Hematopoietic multipotent progenitor cell treated with erythropoietin and hydrocortisone succinate and interleukin-3 and kit ligand, for 15 days (in vitro differentiated cells): ENCODE results near the gene RSBN1.
"Not testable (repeated sequence)": the region's sequence is repeated elsewhere in the genome, so short reads cannot be mapped to it uniquely, and the experiment has no call there.

Experiments
- DNase-seq: peaks from one replicate; pipeline ENCODE4 v3.0.0-alpha.2; 2015; ENCODE audit warnings: low spot score

RSBN1 gene

DNA sequence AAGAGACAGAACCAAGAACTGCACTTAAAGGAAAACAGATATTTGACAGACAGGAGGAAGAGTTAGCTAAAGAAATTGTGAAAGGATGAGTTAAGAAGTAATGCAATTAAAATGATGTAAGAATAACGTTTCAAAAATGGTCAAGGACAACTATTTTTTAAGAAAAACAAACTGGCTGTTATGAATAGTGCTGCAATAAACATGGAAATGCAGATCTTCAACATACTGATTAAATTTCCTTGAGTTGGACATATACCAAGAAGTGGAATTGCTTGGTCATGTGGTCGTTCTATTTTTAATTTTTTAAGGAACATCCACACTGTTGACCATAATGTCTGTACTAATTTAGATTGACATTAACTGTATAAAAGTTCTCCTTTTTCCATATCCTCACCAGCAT lies 29.9 kb downstream of the RSBN1 start:
- no peak for DNase-seq

DNA sequence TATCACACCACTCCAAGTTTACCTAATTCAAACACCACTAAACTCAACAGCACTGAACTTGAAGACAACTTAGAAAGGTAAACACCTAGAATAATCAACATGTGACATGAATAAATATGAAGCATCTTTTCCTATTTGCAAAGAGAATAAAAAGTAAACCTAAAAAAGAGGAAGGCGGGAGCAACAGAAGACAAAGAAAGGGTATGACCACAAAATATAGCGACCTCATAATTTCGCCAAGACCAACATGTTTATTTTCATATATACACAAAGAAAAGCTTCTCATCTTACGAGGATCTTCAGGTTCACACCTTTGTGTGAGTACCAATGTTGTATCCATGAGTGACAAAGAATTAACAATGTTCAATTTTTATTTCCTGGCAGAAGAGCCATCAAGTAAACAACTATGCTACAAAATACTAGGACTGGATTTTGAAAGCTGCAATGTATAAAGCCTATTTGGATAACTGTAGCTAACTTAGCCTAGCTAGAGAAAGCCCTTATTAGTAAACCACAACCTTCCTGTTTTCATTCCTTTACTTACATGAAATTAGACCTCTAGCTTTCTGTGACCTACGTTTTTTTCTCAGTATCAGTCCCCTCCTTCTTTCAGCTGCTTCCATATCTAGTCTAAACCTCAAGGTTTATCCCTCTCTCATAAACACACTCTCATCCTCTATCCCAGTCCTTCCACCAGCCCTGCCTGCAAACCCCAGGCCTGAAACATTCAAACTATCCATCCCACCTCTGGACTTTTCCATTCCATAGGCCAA lies 31.7 kb downstream of the RSBN1 start:
- DNase-seq, result peak; percentile 35

DNA sequence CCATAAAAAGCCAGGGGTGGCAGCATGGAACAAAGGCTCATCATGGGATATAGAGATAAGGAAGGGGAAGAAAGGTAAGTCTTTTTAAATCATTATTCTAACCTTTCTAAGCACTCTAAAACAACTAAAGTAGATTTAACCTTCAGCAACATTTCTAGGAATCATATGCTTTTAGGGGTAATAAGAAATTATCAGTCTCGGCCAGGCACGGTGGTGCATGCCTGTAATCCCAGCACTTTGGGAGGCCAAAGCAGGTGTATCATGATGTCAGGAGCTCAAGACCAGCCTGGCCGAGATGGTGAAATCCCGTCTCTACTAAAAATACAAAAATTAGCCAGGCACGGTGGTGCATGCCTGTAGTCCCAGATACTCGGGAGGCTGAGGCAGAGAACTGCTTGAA lies 32.7 kb downstream of the RSBN1 start:
- peak; percentile 50 for DNase-seq

DNA sequence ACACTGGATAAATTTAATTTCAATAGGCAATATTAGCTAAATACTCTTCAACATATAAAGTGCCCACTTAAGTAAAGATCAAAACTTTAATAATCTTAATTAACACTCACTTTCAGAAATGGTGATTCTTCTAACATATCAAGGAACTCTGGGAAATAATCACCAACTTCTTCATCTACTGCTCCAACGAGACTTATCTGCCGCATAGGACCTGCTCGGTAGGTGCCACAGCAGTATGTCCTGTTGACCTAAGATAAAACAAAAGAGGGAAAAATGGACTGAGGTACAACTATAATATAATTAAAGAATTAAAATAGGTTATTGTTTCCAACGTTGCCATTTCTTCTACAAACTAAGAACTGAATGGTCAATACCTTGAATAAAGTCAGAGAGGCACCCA lies 34.7 kb downstream of the RSBN1 start:
- peak; percentile 58 for DNase-seq

DNA sequence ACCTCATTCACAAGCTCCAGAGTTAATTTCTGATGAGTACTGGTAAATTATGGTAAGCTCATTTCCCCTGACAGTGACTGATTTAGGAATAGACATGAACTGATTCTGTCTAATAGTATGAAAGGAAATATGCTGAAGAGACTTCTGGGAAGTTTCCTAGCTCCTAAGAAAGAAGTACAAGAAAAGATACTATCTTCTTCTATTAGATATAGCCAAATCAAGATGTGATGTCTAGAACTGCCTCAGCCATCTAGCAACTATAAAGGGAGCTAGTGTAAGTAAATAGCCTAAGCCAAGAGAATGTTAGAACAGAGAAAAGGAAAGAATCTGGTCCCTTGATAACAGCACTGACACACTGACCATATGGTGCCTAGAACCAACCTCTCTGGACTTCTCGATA lies 42.2 kb downstream of the RSBN1 start:
- DNase-seq, result no peak

DNA sequence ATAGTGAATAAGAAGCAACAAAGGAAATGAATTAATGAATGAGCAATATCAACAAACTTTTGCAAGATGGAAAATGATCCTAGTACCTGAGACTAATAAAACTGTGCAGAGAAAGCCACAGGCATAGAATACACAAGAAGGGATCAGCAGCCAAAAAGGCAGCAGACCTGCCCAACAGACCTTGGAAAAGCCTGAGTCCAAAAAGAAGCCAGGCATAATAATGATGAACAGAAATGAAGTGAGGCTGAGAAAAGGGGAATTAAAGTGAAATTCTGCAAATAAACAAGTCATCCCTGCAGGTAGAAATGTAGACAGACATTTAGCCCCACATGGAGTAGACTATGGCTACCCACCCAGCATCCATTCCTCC lies 42.7 kb downstream of the RSBN1 start:
- DNase-seq, result no peak

DNA sequence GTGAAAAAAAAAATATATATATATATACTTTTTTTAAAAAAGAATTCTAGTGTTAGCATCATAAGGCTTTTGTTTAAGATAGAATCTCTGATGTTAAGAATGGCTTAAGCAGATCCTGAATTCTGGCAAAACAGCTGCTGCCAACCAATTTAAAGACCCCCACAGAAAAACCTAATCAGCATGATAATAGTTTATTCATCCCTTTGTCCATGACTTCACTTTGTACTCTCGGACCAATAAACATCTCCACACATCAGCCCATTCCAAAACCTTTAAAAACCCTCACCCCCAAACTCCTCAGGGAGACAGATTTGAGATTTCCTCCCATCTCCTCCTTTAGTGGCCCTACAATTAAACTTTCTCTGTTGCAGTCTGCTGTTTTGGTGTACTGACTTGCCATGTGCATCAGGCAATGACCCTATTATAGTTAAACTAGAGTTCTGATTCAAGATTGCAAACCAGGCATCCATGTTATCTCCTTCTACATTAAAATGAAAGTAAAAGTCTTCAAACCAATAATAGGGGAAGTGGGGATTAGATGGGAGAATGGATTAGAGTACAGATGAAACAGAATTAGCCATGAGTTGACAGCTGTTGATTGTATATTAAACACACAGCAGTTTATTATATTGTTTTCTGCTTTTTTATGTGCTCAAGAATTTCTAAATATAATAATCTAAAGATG lies 43.2 kb downstream of the RSBN1 start:
- no peak for DNase-seq

DNA sequence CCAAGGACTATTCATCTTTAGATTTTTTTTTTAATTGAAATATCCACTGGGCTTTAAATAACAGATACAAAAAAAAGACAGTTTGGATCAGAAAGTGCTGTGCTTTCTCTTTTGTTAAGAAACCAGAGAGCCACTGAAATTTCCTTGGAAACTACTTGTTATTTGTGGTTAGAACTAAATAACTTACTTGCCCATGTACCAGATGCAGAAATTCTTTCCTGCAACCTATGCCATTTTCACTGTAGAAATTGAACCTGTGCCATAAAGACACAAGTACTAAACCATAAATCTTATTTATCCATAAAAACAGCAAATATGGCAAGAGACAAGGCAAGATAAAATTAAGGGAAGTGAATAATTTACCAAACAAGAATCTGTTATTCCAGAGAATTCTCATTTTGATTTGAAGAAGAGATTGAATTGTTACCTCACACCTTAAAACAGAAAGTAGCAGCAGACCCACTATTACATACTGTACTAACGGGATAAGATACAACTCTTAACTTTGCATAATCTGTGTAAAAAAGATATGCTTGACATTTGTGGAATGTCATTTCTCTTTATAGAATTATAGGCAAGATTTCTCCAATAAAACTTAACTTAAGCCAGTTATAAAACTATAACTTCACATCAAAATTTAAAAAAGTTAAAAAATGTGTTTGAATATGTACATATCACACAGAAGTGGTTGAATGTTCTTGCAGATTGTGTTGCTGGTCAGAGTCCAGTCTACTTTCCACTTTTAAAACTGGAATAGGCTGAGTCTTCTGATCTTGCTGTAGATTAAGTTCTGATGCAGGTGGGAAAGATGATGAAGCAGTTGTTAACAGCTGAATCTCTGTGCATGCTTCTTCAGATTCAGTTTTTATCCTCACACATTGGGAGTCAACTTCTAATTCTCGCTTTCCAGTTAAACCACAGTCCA lies 46.7 kb downstream of the RSBN1 start:
- DNase-seq, result no peak

DNA sequence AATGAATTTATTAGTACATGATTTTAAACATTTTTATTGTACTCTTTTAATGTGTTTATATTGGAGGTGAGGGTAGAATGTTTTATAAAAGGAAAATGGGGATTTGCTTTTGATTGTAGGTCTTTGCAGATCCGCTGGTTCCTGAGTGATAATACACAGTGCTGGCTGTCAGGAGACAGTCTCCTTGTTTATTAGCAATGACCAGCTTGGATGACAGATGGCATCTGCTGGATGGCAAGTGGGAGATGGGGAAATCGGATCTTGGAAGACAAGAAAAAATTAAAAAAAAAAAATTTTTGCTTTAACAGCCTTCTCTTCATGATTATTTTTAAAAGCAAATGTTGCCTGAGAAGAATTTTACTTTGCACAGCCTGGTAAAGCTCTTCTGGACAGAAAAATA lies 48.6 kb downstream of the RSBN1 start:
- DNase-seq, result no peak

DNA sequence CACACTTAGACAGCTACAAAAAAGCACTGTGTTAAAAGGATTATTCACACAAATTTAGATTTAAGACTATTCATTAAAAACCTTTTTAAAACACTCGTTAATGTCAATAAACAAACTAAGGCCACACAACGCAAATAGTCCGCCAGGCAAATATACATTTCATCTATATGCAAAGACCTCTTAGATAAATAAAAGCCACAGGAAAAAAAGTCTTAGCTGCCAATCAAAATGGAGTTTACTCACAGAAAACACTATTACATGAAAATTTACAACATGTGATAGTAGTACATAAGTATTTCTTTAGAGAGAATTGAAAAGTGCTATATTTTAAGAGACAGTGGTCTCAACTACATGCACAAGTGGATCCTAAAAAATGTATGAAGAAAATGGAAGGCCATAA lies 50.3 kb downstream of the RSBN1 start:
- no peak for DNase-seq

DNA sequence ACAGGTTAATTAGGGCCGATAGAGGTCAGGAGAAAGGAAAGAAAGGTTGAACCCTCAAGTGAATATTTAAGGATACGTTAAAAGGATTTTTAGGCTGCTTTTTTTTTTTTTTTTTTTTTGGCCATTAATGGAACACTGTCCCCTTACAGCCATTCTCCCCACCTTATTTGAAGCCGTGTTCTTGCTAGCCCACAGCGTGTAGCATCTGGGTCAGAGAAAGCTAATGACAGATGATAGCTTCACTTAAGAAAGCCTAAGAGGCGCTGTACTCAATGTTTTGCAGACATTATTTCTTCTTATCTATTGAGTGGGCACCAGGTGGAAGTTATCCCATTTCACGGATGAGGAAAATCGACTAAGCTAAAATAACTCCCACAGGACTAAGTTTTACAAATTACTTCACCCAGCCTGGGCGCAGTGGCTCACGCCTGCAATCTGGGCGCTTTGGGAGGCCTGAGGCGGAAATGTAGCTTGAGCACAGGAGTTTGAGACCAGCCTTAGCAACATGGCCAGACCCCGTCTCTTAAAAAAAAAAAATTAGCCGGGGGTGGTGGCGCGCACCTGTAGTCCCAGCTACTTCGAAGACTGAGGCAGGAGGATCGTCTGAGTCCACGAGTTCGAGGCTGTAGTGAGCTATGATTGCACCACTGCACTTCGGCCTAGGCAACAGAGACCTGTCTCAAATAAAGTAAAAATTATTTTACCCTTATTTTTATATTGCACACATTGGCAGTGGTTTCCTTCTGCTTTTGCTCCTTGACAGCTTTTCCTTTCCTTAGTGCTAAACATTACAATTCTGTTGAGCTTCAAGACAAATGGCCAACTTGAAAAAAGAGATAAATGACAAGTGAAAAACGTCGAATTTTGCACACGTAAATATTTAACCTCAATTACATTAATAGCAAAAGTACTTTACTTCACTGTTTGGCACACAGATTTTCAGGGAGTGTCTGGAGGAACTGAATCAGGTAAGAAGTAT lies 51.9 kb downstream of the RSBN1 start:
- no peak for DNase-seq

DNA sequence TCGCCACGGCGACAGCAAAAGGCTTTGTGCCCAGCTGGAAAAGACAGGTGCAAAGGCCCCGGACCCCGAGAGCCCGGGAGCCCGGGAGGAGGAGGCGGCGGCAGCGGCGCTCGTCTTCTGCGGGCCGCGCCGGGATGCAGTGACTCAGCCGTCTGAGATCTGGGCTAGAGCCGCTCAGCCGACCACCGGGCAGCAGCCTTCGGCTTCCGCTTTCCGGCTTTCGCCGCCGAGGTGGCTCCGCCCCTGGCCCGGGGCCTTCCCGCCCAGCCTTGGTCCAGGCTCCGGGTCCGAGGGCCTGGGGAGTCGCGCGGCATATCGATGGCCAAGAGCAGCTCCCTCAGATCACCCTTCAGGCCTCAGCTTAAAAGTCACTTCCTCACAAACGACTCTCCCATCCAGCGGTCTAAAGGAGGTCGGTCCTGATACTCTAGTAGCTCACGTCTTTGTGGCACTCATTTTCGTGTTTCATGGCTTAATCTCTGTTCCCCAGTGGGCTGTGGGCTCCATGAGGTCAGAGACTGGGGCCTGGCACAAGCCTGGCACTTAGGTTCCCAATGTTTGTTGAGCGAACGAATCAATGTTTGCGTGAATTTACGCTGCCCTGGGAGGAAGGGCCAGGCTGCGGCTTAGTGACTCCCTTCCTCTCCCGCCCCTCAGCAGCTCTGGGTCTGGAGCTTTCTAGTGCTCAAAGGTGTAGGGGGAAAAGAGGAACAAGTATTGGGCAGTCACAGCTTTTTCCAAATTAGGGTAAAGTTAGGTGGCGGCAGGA lies 52.8 kb downstream of the RSBN1 start, which contains the start of gene PHTF1:
Gene PHTF1 (minus strand): TSS at position 154 of the 769 bp plus-strand sequence. CDS start 783 bp downstream, outside the sequence.
- peak; percentile 65 for DNase-seq

DNA sequence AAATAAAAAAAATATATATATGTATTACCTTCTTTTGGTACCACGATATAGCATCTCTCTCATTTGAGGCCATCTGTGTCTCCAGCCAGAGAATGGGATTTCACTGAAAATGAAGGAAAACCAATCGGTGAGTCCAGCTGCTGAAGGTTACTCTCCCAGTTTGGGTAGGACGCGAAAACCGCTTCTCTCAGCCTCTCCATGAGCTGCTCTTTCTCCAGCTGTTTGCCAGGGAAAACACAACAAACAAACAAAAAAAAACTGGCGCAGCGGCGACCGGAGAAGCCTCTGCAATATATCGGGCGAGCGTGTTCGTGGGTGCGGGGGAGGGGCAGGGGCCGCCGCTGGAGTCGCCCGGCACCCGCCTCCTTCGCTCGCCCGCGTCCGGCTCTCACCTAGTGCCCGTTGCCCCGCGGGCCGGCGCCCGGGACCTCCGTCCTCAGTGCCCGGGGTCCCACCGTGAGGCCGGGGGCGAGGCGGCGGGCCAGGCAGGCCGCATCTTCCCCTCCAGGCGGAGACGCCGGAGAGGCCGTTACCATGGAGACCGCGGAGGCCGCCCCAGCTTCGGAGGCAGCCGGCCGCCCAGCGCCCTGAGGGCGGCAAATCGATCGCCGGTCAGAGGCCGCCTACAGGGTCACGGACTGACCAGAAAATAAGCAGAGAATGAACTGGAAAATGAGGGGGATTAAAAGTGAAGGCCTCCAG lies 53.5 kb downstream of the RSBN1 start:
- peak; percentile 69 for DNase-seq

DNA sequence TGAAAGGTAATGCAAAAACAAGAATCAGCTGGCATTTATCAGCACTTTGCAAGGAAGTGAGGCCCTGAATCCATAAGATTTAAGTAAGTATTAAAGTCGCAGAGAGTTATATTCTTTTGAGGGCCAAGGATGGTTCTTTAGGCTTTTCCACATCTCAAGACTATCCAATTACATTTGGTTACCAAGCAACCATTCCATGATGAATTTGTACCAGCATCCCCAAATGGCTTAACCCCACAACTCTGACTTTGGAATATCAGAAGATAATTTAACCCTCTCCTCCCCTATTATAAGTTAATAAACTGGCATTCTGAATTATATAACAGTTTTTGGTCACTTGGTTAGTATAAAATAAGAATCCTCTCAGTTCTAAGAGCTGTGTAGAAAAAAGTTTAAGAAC lies 55.8 kb downstream of the RSBN1 start:
- no peak for DNase-seq

DNA sequence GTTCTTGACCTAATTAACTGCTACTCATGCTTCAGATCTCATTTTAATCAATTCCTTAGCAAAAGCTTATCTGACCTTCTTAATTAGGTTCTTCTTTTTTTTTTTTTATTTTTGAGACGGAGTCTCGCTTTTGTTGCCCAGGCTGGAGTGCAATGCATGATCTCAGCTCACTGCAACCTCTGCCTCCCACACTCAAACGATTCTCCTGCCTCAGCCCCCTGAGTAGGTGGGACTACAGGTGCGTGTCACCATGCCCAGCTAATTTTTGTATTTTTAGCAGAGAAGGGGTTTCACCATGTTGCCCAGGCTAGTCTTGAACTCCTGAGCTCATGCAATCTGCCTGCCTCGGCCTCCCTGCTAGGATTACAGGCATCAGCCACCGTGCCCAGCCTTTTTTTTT lies 58.9 kb downstream of the RSBN1 start:
- DNase-seq, result not testable (repeated sequence)

DNA sequence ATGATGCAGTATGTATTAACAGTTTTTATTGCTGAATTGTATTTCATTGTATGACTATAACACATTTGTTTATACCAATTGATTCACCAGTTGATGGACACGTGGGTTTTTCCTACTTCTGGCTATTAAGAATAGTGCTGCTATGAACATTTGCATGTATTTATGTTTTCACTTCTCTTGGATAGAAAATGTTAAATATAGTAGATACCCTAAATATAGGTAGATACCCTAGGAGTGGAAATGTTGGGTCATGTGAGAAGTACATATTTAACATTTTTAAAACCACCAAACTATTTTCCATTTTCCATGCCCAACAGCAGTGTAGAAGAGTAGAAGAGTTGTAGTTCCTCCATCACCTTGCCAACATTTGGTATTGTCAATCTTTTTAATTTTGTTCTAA lies 60.8 kb downstream of the RSBN1 start:
- no peak for DNase-seq

DNA sequence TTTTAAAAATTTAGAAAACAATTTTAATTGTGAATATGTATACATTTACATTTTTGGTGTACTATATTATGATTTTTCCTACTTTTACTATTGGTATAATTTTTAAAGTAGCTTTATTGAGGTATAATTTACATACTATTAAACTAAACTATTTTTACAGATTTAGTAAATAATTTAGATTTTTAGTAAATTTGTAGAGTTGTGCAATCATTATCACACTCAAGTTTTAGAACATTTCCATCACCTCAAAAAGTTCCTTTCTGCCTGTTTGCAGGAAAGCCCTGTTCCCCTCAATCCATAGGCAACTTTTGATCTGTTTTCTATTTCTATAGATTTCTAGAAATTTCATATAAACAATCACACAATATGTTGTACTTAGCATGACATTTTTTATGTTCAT lies 61.2 kb downstream of the RSBN1 start:
- DNase-seq, result no peak

DNA sequence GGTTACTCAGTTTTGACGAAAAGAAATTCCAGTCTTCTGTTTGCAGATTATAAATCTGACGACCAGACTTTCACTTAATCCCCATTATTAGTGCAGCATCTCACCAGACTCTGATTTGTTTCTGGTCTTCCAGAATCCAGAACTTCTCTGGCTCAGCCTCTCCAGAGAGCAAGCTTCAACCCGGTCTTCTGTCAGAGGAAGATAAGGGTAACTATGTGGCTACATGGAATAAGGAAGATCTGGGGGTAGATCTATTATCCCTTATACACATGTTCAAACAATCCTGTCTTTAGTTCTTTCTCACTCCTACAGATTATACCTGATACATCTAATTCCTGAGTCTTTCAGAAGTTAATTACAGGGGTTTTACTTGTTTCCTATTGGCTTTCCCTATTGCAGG lies 62.9 kb downstream of the RSBN1 start:
- no peak for DNase-seq

DNA sequence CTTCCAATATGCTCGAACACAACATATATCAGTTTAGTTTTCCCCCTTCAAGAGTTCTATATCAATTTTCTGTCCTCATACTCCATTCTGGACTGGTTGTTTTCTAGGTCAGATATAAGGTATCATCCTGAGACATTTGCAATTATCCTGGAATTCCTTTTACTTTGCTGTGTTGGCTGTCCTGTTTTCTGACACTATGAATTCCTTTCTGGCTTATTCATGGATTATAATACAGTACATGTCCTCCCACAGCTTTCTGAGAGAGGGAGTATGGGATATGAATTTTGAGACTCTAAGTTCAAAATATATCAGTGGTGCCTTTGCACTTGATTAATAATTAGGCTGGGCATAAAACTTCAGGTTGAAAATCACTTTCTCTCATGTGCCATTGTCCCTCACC lies 64.9 kb downstream of the RSBN1 start:
- no peak for DNase-seq

DNA sequence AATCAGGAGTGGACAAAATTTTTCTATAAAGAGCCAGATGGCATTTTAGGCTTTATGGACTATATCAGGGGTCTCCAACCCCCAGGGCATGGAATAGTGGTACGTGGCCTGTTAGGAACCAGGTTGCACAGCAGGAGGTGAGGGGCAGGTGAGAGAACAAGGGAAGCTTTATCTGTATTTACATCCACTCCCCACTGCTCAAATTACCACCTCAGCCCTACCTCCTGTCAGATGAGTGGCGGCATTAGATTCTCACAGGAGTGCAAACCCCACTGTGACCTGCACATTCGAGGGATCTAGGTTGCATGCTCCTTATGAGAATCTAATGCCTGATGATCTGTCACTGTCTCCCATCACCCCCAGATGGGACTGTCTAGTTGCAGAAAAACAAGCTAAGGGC lies 66.9 kb downstream of the RSBN1 start:
- DNase-seq, result no peak
